ENCODE results near the gene PRSS50.
"Not testable (repeated sequence)": the region's sequence is repeated elsewhere in the genome, so short reads cannot be mapped to it uniquely, and the experiment has no call there.

The PRSS50 gene

GRCh38 chr3:46708401-46709156 lies 9.1 kb downstream of the PRSS50 start:
- DNase-seq, result no peak

GRCh38 chr3:46707601-46708011 lies 10.1 kb downstream of the PRSS50 start:
- DNase-seq, result no peak

GRCh38 chr3:46706771-46707582 lies 10.7 kb downstream of the PRSS50 start:
- no peak for DNase-seq

- no peak for DNase-seq
Measured at GRCh38 chr3:46705751-46706552, 11.7 kb downstream of the PRSS50 start.

- peak; percentile 1 for DNase-seq
Measured at GRCh38 chr3:46705022-46705530, 12.6 kb downstream of the PRSS50 start.

GRCh38 chr3:46704346-46704745 lies 13.3 kb downstream of the PRSS50 start:
- not testable (repeated sequence) for DNase-seq

- no peak for DNase-seq
Measured at GRCh38 chr3:46703013-46703520, 14.6 kb downstream of the PRSS50 start.

- no peak for DNase-seq
Measured at GRCh38 chr3:46702246-46703012, 15.2 kb downstream of the PRSS50 start.

- DNase-seq, result no peak
Measured at GRCh38 chr3:46701181-46701939, 16.3 kb downstream of the PRSS50 start, which contains the start of gene TMIE. TSS of gene TMIE (plus strand) at chr3:46701392. CDS start at chr3:46701488, 96 bp downstream.

GRCh38 chr3:46700772-46701171 lies 16.9 kb downstream of the PRSS50 start:
- DNase-seq, result no peak

- DNase-seq, result no peak
Measured at GRCh38 chr3:46699676-46700523, 17.8 kb downstream of the PRSS50 start.

GRCh38 chr3:46695962-46696894 lies 21.4 kb downstream of the PRSS50 start:
- DNase-seq, result no peak

GRCh38 chr3:46695177-46695961 lies 22.3 kb downstream of the PRSS50 start:
- no peak for DNase-seq

GRCh38 chr3:46694520-46694919 lies 23.1 kb downstream of the PRSS50 start:
- no peak for DNase-seq

- no peak for DNase-seq
Measured at GRCh38 chr3:46693892-46694226, 23.8 kb downstream of the PRSS50 start.

GRCh38 chr3:46693038-46693891 lies 24.4 kb downstream of the PRSS50 start, which contains the start of gene ALS2CL:
TSS of gene ALS2CL (minus strand) at chr3:46693679. CDS start at chr3:46689440, 4,239 bp downstream.
- no peak for DNase-seq

GRCh38 chr3:46692566-46692990 lies 25.1 kb downstream of the PRSS50 start:
- no peak for DNase-seq
